IMR-90 (cell line): ENCODE results near the gene MYD88. TPM values are rescaled to one million over a fixed set of nuclear protein-coding genes. Genes with fewer than 3 reads are reported as not detected.

ENCODE experiments used
- ATAC-seq: fragments of 200-7000 bp; cut with Tn5 transposase; 2 replicates; pipeline ENCODE4 v1.9.1; 2020; ENCODE audit warnings: low read depth, mild to moderate bottlenecking, moderate library complexity
- BruUV-seq: library from RNA; stranded (reverse); fragments of 400-500 nt; replicated peaks from 2 replicates; lab custom pipeline; 2021; lab: Mats Ljungman, UMichigan
- CTCF ChIA-PET: fragments of 300-600 bp; formaldehyde crosslinking; extraction: SDS; loops from one replicate; lab custom pipeline; 2021; ENCODE audit warnings: antibody characterized with exemption; lab: Yijun Ruan, JAX
- POLR2A ChIA-PET: fragments of 300-600 bp; sonication (Branson Sonifier 250); formaldehyde crosslinking; loops from one replicate; lab custom pipeline; 2022; ENCODE audit warnings: antibody characterized with exemption; ENCODE audit not compliant: unreplicated experiment; lab: Charles Lee
- DNase-seq: peaks from one replicate; pipeline ENCODE4 v3.0.0; 2013
- H2AFZ ChIP-seq: replicated peaks from 2 replicates; pipeline ENCODE3; 2013; ENCODE audit warnings: low read length, mild to moderate bottlenecking; ENCODE audit not compliant: poor library complexity
- H2AK5ac ChIP-seq: 2 replicates; pipeline ENCODE4 v1.6.1; 2013; ENCODE audit warnings: low read depth, low read length, inconsistent platforms
- H2AK9ac ChIP-seq: replicated peaks from 2 replicates; pipeline ENCODE3; 2013; ENCODE audit warnings: mild to moderate bottlenecking, low read depth, low read length, moderate library complexity; ENCODE audit not compliant: poor library complexity
- H2BK120ac ChIP-seq: 2 replicates; pipeline ENCODE4 v1.6.1; 2013; ENCODE audit warnings: low read depth, low read length, inconsistent platforms
- H2BK15ac ChIP-seq: 3 replicates; pipeline ENCODE4 v1.6.1; 2013; ENCODE audit warnings: low read depth, low read length, inconsistent platforms
- H2BK20ac ChIP-seq: 2 replicates; pipeline ENCODE4 v1.6.1; 2013; ENCODE audit warnings: low read depth, mild to moderate bottlenecking, inconsistent platforms, low read length, moderate library complexity
- H2BK5ac ChIP-seq: 2 replicates; pipeline ENCODE4 v1.6.1; 2013; ENCODE audit warnings: mild to moderate bottlenecking, low read depth, low read length, inconsistent platforms; ENCODE audit not compliant: poor library complexity, severe bottlenecking
- H3K14ac ChIP-seq: replicated peaks from 2 replicates; pipeline ENCODE4 v1.6.1; 2013; ENCODE audit warnings: low read depth, low read length, inconsistent platforms
- H3K18ac ChIP-seq: 2 replicates; pipeline ENCODE4 v1.6.1; 2013; ENCODE audit warnings: low read depth, low read length, control low read depth
- H3K23ac ChIP-seq: 2 replicates; pipeline ENCODE4 v1.6.1; 2013; ENCODE audit warnings: low read depth, low read length, inconsistent platforms
- H3K27ac ChIP-seq: 2 replicates; pipeline ENCODE4 v1.5.1; 2013; ENCODE audit warnings: mild to moderate bottlenecking, control low read depth, low read length; ENCODE audit not compliant: insufficient read depth
- H3K27me3 ChIP-seq: 2 replicates; pipeline ENCODE4 v1.6.1; 2013; ENCODE audit warnings: low read length; ENCODE audit not compliant: control insufficient read depth, insufficient read depth
- H3K36me3 ChIP-seq: 2 replicates; pipeline ENCODE4 v1.6.1; 2013; ENCODE audit warnings: low read length, mixed read lengths; ENCODE audit not compliant: control insufficient read depth, insufficient read depth
- H3K4ac ChIP-seq: 2 replicates; pipeline ENCODE4 v1.6.1; 2013; ENCODE audit warnings: low read depth, low read length, inconsistent platforms
- H3K4me1 ChIP-seq: 2 replicates; pipeline ENCODE4 v1.6.1; 2013; ENCODE audit warnings: low read length, mixed read lengths; ENCODE audit not compliant: control insufficient read depth, insufficient read depth
- H3K4me2 ChIP-seq: 2 replicates; pipeline ENCODE4 v1.6.1; 2013; ENCODE audit warnings: low read depth, mild to moderate bottlenecking, control low read depth, low read length, moderate library complexity
- H3K4me3 ChIP-seq: 2 replicates; pipeline ENCODE4 v1.5.1; 2013; ENCODE audit warnings: low read depth, mild to moderate bottlenecking, control low read depth, low read length, moderate library complexity; ENCODE audit not compliant: insufficient read depth
- H3K56ac ChIP-seq: 2 replicates; pipeline ENCODE4 v1.6.1; 2013; ENCODE audit warnings: low read length, inconsistent platforms; ENCODE audit not compliant: insufficient read depth; ENCODE audit errors: extremely low read depth
- H3K79me1 ChIP-seq, 2 experiments: 2 replicates each; pipeline ENCODE4 v1.6.1; 2013; ENCODE audit warnings: low read length in 2 of 2, inconsistent platforms in 1 of 2, low read depth in 1 of 2
- H3K9ac ChIP-seq: 2 replicates; pipeline ENCODE4 v1.6.1; 2013; ENCODE audit warnings: low read depth, low read length, control low read depth
- H3K9me1 ChIP-seq: 2 replicates; pipeline ENCODE4 v1.6.1; 2013; ENCODE audit warnings: low read length, inconsistent platforms; ENCODE audit not compliant: insufficient read depth
- H3K9me3 ChIP-seq: 2 replicates; pipeline ENCODE4 v1.6.1; 2013; ENCODE audit warnings: low read length; ENCODE audit not compliant: control insufficient read depth, insufficient read depth
- H4K20me1 ChIP-seq: 2 replicates; pipeline ENCODE4 v1.6.1; 2013; ENCODE audit warnings: low read length, inconsistent platforms; ENCODE audit not compliant: insufficient read depth
- H4K5ac ChIP-seq: 2 replicates; pipeline ENCODE4 v1.6.1; 2013; ENCODE audit warnings: mild to moderate bottlenecking, low read depth, low read length, control low read depth
- H4K8ac ChIP-seq, 2 experiments: 2 replicates each; pipeline ENCODE4 v1.6.1; 2013; ENCODE audit warnings: low read depth in 2 of 2, low read length in 2 of 2, control low read depth in 1 of 2, inconsistent platforms in 1 of 2
- H4K91ac ChIP-seq: 2 replicates; pipeline ENCODE4 v1.6.1; 2013; ENCODE audit warnings: low read depth, low read length, inconsistent platforms; ENCODE audit not compliant: insufficient read depth
- ELK1 ChIP-seq: fragments of 150-350 bp; IDR thresholded peaks from 2 replicates; pipeline ENCODE4 v1.6.1; 2016; ENCODE audit warnings: low read depth, mild to moderate bottlenecking, low read length, moderate library complexity, borderline replicate concordance
- SMC3 ChIP-seq: fragments of 150-350 bp; IDR thresholded peaks from 2 replicates; pipeline ENCODE4 v1.6.1; 2016; ENCODE audit warnings: low read depth, mild to moderate bottlenecking, antibody characterized with exemption, low read length, moderate library complexity
- USF2 ChIP-seq: fragments of 150-350 bp; IDR thresholded peaks from 2 replicates; pipeline ENCODE4 v1.6.1; 2017; ENCODE audit warnings: mild to moderate bottlenecking, antibody characterized with exemption, low read length, low read depth
- WGBS, 2 experiments: methylation state at CpG; one replicate each; pipeline versions ENCODE4 v1.1.5 to v1.1.7; 2013; ENCODE audit warnings: missing lambda C conversion rate in 2 of 2; ENCODE audit not compliant: insufficient read length in 1 of 2; ENCODE audit errors: extremely low coverage in 2 of 2; 5-methylcytosine and 5-hydroxymethylcytosine counted together
- dilution Hi-C: fragments of 300-500 bp; cut with HindIII; formaldehyde crosslinking; loops from one replicate; pipeline ENCODE4 v1.14.3; 2018; ENCODE audit warnings: low sequenced_read_pairs; ENCODE audit not compliant: unreplicated experiment
- in situ Hi-C: fragments of 300-500 bp; cut with MboI; formaldehyde crosslinking; loops from 3 replicates; pipeline ENCODE4 v1.14.3; 2019; ENCODE audit warnings: low sequenced_read_pairs, inconsistent platforms, mixed read lengths
- intact Hi-C: fragments of 100-400 bp; cut with micrococcal nuclease; formaldehyde crosslinking; loops from 2 replicates; pipeline ENCODE4 v1.10.0; 2022
- polyA plus RNA-seq, 3 experiments: library from polyadenylated mRNA; depleted of rRNA; stranded (reverse); fragments of >200 nt; gene quantifications; 2 replicates each; pipeline ENCODE4 v1.2.3, GENCODE V29; 2012; ENCODE audit warnings: low replicate concordance in 1 of 3
- total RNA-seq: library from RNA; depleted of rRNA; stranded (reverse); fragments of >200 nt; gene quantifications from 2 replicates; pipeline ENCODE4 v1.2.3, GENCODE V29; 2012

Gene MYD88
- total and polyA plus RNA-seq, 2 of the 4 experiments (the other 2 are of a cell fraction), result 9.3 to 39.8 TPM

GRCh38 chr3:38089163-38089562 is 49.3 kb upstream of the MYD88 start:
- dilution Hi-C loops, result no loop called here
- no peak overlapping the region for H2BK120ac ChIP-seq

More at GRCh38 chr3:38089163-38089562, 49.3 kb upstream of the MYD88 start:
- no peak overlapping the region for H3K4ac ChIP-seq
- no peak overlapping the region for H2BK15ac ChIP-seq
- in situ Hi-C loops (no loop called here), intact Hi-C loops (no loop called here)
- no peak overlapping the region for H2AFZ ChIP-seq
- H4K20me1 ChIP-seq, result no peaks in the 10 kb centered on the region
- no TSS peak for BruUV-seq
- H3K4me2 ChIP-seq, result no peak overlapping the region
- no peak overlapping the region for H2AK5ac ChIP-seq
- TF ChIP-seq SMC3 (no peak), ELK1 (no peak), USF2 (no peak)
- no peaks in the 10 kb centered on the region for H3K9me1 ChIP-seq
- H3K79me1 ChIP-seq, result no peaks in the 10 kb centered on the region
- H3K9me3 ChIP-seq, result no peaks in the 10 kb centered on the region
- H4K91ac ChIP-seq, result no peak overlapping the region
- no peak overlapping the region for H3K14ac ChIP-seq
- POLR2A ChIA-PET, result no interaction called here
- H2BK5ac ChIP-seq, result no peak overlapping the region
- H3K23ac ChIP-seq, result no peak overlapping the region
- ATAC-seq (no peak), DNase-seq (no peak)
- no peak overlapping the region for H4K8ac ChIP-seq
- H3K4me1 ChIP-seq, result no peaks in the 10 kb centered on the region
- no peak overlapping the region for H3K18ac ChIP-seq
- H3K4me3 ChIP-seq, result no peak overlapping the region
- 60% methylated on average over 1 of the region's 2 CpGs; no CpG with 5 or more reads in 1 of the 2 experiments for WGBS, 2 experiments
- H2BK20ac ChIP-seq, result no peak overlapping the region
- CTCF ChIA-PET, result no interaction called here
- no peaks in the 10 kb centered on the region for H3K36me3 ChIP-seq
- no peak overlapping the region for H3K27ac ChIP-seq
- no peak overlapping the region for H3K56ac ChIP-seq
- H2AK9ac ChIP-seq, result no peak overlapping the region
- H3K9ac ChIP-seq, result no peak overlapping the region
- H3K27me3 ChIP-seq, result peaks cover 17% of the 10 kb centered on the region
- no peak overlapping the region for H4K5ac ChIP-seq
